ENCODE results near the gene DLGAP4.

DNA sequence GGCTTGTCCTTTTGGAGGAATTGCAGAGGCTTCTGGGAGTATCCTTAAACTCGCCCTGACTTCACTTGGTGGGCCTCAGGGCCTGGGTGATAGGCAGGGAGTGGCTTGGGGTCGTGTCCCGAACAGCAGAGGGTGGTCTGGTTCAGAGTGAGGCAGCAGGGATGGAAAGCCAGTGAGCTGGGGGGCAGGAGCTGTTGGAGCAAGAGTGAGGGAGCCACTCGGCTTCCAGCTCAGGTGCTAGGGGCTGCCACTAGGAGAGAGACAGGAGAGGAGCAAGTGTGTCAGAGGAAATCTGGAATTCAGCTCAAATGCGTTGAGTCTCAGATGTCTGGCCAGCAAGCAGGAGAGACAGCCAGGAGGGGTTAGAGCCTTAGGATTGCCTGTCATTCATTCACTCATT is 85.8 kb downstream of the DLGAP4 start:
- TF ChIP-seq, protein P1, sequence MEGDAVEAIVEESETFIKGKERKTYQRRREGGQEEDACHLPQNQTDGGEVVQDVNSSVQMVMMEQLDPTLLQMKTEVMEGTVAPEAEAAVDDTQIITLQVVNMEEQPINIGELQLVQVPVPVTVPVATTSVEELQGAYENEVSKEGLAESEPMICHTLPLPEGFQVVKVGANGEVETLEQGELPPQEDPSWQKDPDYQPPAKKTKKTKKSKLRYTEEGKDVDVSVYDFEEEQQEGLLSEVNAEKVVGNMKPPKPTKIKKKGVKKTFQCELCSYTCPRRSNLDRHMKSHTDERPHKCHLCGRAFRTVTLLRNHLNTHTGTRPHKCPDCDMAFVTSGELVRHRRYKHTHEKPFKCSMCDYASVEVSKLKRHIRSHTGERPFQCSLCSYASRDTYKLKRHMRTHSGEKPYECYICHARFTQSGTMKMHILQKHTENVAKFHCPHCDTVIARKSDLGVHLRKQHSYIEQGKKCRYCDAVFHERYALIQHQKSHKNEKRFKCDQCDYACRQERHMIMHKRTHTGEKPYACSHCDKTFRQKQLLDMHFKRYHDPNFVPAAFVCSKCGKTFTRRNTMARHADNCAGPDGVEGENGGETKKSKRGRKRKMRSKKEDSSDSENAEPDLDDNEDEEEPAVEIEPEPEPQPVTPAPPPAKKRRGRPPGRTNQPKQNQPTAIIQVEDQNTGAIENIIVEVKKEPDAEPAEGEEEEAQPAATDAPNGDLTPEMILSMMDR (IDR thresholded peaks at IDR 0.05) = no peak
- TF ChIP-seq POLR2A (IDR thresholded peaks at IDR 0.05) (no peak), POLR2AphosphoS5 (IDR thresholded peaks at IDR 0.05; ENCODE audit: insufficient read depth in 1 of 2, low read depth in 1 of 2) (no peak)
